Inflammatory macrophage treated with lipopolysaccharide for 1 hour (primary cell): Measurements from ENCODE around the gene SKIC2.

Experiments used
- DNase-seq, 2 donors: peaks; one replicate each; pipeline ENCODE4 v3.0.0-alpha.2; 2020 to 2022

The SKIC2 gene

DNA sequence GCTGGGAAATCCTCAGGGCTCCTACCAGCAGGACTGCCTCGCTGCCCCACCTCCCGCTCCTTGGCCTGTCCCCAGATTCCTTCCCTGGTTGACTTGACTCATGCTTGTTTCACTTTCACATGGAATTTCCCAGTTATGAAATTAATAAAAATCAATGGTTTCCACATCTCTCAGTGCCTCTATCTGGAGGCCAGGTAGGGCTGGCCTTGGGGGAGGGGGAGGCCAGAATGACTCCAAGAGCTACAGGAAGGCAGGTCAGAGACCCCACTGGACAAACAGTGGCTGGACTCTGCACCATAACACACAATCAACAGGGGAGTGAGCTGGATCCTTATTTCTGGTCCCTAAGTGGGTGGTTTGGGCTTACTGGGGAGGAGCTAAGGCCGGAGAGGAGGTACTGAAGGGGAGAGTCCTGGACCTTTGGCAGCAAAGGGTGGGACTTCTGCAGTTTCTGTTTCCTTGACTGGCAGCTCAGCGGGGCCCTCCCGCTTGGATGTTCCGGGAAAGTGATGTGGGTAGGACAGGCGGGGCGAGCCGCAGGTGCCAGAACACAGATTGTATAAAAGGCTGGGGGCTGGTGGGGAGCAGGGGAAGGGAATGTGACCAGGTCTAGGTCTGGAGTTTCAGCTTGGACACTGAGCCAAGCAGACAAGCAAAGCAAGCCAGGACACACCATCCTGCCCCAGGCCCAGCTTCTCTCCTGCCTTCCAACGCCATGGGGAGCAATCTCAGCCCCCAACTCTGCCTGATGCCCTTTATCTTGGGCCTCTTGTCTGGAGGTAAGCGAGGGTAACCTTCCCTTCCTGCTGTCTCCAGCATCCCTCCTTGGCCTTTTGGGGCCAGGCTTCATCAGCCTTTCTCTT lies 13.2 kb upstream of the SKIC2 start, which contains the start of gene CFB:
Gene CFB, plus strand, starts transcription at position 589 of the 863 bp plus-strand sequence. Its CDS starts 127 bp downstream, at position 716.
- peak; percentile 88 to 90 for DNase-seq

DNA sequence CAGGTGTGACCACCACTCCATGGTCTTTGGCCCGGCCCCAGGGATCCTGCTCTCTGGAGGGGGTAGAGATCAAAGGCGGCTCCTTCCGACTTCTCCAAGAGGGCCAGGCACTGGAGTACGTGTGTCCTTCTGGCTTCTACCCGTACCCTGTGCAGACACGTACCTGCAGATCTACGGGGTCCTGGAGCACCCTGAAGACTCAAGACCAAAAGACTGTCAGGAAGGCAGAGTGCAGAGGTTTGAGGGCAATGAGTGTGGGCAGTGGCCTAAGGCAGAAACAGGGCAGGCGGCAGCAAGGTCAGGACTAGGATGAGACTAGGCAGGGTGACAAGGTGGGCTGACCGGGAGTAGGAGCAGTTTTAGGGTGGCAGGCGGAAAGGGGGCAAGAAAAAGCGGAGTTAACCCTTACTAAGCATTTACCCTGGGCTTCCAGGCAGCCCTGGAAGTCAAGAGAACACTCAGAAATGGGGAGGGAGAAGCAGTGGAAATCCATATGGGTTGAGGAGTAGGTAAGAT lies 12.5 kb upstream of the SKIC2 start:
- DNase-seq = no peak

- DNase-seq = no peak
Observed at GRCh38 chr6:31947070-31947675, 11.8 kb upstream of the SKIC2 start.

DNA sequence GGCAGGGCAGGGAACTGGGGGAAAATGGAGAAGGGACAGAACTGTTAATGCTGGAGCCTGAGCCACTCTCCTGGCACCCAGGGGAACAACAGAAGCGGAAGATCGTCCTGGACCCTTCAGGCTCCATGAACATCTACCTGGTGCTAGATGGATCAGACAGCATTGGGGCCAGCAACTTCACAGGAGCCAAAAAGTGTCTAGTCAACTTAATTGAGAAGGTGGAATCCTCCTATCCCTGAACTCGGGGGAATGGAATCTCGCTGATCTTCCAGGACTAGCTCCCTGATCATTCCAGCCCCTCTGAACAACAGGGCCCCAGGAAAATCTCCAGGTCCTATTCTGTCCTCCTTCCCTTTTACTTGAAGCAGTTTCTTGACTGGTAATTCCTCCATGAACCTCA lies 11.1 kb upstream of the SKIC2 start:
- no peak for DNase-seq

- DNase-seq = no peak
Observed at GRCh38 chr6:31948306-31948705, 10.7 kb upstream of the SKIC2 start.

DNA sequence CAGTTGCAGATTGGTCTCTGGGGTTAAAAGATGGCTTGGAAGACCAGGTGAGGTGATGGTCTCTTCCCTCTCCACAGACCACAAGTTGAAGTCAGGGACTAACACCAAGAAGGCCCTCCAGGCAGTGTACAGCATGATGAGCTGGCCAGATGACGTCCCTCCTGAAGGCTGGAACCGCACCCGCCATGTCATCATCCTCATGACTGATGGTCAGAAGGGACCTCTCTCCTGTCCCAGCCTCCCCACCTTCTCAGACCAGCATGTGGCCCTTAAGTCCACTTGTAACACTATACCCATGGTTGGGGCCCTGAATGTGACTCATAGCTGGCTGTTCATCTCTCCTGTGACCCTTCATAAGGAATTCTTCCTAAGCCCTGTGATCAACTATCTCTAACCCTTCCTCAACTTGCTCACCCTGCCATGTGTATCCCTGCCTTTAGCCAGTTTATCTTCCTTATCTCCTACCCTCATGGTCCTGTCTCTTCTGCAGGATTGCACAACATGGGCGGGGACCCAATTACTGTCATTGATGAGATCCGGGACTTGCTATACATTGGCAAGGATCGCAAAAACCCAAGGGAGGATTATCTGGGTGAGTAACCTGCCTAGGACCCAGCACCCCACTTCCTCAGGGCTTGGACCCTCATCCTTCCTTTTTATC lies 10.1 kb upstream of the SKIC2 start:
- peak; percentile 57 to 58 for DNase-seq

GRCh38 chr6:31949926-31950548 lies 8.9 kb upstream of the SKIC2 start:
- DNase-seq = no peak

- peak; percentile 67 to 91 for DNase-seq
Observed at GRCh38 chr6:31952140-31952805, 6.7 kb upstream of the SKIC2 start.

GRCh38 chr6:31952890-31953289 lies 6.1 kb upstream of the SKIC2 start:
- DNase-seq = no peak

DNA sequence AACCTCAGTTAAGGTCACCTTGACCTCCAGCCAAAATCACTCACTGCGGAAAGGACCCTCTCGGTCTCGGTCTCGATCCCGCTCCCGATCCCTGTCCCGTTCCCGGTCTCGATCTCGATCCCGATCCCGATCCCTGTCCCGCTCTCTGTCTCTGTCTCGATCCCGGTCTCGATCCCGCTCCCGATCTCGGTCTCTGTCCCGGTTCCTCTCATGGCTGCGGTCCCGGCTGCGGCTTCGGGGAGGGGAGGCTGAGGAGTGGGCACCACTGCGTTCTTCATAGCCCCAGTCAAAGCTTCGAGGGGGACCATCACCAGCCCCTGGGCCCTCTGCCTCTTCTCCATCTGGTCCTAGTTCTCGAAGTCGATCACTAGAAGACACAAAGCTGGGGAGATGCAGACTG lies 4.5 kb upstream of the SKIC2 start:
- no peak for DNase-seq

DNA sequence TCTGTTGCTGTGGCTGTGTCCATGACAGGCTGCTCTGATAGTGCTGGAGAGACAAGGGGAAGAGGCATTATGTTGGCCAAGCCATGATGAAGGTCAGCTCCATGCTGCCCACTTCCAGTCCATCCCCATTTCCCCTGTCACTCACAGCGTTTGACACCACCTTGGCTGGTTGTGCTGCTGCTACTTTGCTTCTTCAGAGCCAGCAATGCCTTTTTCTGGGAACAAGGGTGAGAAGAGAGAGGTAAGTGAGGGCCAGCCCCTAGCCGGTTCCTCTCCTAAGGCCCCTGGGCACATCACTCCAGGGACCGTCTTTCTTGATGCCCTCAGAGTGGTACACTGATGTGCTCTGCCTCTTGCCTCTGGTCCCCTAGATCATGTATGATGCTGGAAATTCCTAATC lies 2.2 kb upstream of the SKIC2 start:
- DNase-seq = no peak

DNA sequence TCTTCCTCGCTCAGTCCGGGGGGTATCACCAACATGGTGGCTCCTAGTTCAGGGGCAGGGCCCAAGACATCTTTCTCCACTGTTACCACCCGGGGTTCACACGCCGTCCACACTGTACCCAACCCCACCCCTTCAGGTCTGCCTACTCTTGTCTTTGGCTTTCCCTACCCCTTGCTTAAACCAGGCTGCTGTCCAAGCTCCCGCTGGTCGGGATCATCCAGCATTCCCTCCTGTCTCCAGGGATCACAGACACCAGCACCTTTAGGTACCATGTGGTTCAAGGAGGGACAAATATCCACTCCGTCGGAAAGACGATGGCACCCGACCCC lies 599 bp upstream of the SKIC2 start:
- no peak for DNase-seq

GRCh38 chr6:31961616-31962015 lies 2.6 kb downstream of the SKIC2 start:
- no peak for DNase-seq

DNA sequence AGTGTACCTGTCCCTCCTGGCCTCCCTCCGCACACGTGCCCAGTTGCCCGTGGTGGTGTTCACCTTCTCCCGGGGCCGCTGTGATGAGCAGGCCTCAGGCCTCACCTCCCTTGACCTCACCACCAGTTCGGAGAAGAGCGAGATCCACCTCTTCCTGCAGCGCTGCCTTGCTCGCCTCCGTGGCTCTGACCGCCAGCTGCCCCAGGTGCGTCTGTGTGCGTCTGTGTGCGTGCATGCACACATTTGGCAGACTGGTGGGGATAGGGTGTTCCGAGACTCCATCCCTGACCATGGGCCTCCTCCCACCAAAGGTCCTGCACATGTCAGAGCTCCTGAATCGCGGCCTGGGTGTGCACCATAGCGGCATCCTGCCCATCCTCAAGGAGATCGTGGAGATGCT lies 4.9 kb downstream of the SKIC2 start:
- DNase-seq = no peak

DNA sequence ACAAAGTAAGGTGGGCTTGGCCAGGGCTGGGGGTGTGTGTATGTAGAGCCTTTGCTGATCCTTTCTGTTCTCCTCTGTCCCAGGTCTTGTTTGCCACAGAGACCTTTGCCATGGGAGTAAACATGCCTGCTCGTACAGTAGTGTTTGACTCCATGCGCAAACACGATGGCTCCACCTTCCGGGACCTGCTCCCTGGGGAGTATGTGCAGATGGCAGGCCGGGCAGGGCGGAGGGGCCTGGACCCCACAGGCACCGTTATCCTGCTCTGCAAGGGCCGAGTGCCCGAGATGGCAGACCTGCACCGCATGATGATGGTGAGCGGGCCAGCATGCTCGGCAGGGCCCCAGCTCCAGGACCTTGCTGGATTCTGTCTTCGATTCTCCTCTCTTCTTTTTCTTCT lies 6.7 kb downstream of the SKIC2 start:
- no peak for DNase-seq

DNA sequence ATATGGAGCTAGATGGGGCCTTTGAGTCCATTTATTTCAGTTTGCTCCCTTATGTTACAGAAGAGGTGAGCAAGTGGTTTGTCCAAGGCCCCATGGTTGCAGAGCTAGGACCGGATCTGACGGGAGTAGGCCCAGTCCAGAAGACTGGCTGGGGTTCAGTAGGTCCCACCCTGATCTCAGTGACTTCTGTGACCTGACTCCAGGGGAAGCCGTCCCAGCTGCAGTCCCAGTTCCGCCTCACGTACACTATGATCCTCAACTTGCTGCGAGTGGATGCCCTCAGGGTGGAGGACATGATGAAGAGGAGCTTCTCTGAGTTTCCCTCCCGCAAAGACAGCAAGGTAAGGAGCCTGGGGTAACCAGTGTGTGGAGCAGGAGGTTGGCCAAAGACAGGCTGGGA lies 7.5 kb downstream of the SKIC2 start:
- no peak for DNase-seq

GRCh38 chr6:31966997-31967925 lies 8.3 kb downstream of the SKIC2 start:
- no peak for DNase-seq

DNA sequence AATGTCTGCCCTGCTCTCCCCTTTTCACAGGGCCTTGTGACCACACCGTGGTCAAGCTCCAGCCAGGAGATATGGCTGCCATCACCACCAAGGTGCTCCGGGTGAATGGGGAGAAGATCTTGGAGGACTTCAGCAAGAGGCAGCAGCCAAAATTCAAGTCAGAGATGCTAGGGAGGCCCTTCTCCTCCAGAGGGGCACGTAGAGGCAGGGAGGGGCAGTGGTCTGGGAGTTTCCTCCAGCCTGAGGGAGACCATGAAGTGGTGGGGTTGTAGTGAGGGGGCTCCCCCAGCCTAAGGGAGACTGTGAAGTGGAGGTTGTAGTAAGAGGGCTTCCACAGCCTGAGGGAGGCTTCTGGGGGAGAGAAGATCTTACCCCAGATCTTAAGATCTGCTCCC lies 8.9 kb downstream of the SKIC2 start:
- DNase-seq = no peak

GRCh38 chr6:31968326-31968725 lies 9.4 kb downstream of the SKIC2 start:
- no peak for DNase-seq

GRCh38 chr6:31968791-31969711 lies 10.1 kb downstream of the SKIC2 start:
- no peak for DNase-seq
